MV-4-11 (cell line): Measurements from ENCODE around the gene INSYN1.

Experiments
- DNase-seq: peaks from one replicate; lab custom pipeline; 2025; lab: John Stamatoyannopoulos, UW

Gene INSYN1

DNA sequence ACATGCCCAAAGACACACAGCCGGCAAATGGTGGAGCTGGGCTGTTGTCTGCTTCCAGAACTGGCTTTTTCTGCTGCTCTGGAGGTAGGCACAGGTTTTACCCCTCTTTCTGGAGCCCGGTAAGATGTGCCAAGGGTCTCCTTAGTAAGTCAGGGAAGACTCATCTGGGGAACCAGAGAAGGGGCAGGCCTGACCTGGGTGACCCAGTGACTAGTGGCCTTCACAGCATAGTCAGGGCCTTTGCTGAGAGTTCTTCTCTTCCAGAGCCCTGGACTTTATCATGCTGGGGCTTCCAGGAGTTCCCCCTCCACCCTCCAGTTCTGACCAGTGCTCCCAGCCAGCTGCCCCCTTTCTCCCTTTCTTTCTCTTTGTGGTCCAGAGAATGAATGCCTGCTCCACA is 65.8 kb downstream of the INSYN1 start:
- no peak for DNase-seq

DNA sequence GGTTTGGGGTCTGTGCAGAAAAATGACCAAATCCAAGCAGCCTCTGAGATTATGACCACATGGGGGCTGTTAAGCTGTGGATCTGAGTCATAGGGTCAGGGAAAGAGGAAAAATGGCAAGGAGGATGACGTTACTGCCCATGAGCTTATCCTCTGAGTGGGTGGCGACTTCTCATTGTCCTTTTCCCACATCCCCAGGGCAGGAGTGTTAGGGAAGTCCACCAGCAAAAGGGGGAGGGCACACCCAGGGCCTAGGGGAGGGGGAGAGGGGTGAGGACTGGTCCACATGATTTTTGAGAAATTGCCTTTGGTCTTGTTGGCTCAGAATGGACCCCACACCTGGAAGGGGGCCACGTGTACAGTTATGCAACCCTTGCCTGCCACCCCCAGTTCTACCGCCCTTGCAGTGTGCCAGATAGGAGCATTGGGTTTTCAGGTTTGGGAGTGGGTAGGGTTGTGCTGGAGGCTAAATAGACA is 66.3 kb downstream of the INSYN1 start:
- peak; percentile 65 for DNase-seq

DNA sequence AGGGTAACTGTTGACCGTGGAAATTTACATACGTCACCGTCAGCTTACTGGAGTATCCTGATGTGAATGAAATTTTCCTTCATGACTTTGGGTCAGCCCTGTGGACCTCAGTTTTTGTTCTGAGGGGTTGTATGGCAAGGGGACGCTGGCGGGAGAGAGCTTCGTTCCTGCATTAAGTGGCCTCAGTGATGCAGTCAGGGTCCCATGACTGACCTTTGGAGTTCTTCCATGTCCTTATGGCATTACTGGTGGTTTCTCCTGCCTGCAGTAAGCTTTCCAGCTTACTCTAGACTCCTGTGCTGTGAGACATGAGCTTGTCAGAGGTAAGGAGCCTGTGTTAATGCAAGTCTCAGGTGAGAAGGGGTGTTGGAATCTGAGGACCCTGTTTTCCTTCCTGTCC is 67.2 kb downstream of the INSYN1 start:
- no peak for DNase-seq
